GM19240 (cell line): ENCODE measurements around the gene LUZP1.

Experiments used
- DNase-seq: peaks from one replicate; pipeline ENCODE4 v3.0.0; 2011; ENCODE audit warnings: low spot score; ENCODE audit not compliant: insufficient read length

Gene LUZP1

DNA sequence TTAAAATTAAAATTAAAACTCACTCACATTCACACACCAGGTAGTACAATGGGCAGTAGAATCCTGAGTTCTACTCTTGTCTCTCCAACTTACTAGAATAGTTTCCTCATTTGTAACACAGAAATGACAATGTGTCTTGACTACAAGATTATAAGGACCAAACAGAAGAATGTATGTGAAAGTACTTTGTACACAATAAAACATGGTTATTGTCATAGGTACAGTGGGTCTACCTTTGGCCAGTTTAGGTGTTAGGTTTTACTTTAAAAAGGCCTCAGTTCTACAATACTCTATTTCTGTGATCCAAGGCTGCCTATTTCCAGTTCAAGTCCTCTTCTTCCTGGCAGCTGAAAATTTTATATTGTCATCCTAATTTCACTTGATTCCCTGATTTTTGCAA is 50.2 kb downstream of the LUZP1 start:
- no peak for DNase-seq

DNA sequence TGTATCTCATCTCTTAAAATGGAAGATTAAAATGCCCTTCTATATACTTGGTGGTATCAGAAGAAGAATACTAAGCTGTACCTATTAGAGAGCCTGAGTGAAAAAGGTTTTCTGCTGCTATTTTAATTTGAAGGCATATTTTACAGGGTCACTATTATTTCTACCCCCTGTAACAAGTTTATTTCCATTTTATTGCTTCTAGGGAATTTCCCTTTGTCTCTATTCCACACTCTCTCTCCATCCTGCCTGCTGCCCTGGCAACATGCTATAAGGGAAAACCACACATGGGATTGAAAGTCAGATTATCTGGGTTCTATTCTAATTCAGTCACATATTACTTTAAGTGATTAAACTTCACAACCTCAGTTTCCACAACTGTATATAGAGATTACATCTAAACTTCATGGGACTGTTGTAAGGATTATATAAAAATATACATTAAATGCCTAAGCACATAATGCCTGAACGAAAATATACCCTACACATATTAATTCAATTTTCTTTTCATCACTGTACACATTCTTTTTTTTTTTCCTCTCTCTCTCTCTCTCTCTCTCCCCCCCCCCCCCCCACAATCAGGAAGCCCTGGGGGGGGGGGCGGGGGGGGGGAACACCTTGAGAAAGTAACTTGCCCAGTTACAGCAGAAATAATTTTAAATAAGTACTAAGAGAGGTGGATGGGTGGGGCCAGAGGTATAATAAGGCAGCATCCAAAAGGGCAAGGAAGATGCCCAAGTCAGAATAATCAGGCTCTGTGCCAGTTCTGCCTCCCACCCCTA is 51.5 kb downstream of the LUZP1 start:
- DNase-seq: no peak

DNA sequence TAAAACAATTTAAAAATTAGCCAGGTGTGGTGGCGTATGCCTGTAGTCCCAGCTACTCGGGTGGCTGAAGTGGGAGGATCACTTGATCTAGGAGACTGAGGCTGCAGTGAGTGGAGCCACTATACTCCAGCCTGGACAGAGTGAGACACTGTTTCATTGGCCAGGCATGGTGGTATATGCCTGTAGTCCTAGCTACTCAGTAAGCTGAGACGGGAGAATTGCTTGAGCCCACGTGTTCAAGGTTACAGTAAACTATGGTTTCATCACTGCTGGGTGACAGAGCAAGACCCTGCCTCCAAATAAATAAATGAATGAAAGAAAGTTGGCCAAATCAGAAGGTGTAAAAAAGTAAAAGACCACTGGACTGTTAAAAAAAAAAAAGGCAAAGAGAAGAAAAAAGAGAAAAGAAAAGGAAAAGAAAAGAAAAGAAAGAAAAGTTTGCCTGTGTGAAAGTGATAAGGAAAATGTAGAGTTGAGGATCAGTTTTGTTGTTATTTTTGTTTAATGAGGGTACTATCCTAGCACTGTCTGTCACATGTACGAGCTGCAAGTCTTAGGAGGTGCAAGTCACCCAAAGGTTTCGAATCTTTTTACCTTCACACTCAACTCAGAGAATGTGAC is 52.3 kb downstream of the LUZP1 start:
- no peak for DNase-seq

DNA sequence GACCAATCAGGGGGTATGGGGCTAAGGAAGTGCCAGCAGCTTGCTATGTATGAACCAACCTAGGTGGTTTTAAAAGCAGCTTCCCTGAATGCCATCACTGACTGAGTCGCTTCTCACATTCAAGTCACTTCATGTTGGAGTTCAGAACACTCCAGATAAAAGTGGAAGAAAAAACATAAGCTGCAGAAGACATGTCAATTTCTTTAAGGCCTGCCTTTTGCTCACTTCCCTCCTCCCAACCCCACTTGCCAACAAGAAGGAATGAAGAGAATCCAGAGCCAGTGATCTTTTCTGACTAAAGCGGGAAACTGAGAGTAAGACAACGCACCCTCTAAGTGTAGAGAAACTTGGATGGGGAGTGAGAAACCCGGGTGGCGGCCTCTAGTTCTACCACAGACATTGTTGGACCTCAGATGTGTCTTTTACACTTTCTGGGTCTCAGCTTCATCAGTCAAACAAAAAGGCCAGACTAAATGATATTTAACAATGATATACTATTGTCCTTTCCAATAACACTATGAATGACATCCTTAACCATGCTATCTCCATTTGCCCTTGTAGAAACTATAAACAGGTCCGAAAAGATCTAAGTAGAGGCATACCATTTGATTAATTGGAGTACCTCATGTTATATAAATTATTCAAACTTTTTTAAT is 54.1 kb downstream of the LUZP1 start:
- DNase-seq: no peak

DNA sequence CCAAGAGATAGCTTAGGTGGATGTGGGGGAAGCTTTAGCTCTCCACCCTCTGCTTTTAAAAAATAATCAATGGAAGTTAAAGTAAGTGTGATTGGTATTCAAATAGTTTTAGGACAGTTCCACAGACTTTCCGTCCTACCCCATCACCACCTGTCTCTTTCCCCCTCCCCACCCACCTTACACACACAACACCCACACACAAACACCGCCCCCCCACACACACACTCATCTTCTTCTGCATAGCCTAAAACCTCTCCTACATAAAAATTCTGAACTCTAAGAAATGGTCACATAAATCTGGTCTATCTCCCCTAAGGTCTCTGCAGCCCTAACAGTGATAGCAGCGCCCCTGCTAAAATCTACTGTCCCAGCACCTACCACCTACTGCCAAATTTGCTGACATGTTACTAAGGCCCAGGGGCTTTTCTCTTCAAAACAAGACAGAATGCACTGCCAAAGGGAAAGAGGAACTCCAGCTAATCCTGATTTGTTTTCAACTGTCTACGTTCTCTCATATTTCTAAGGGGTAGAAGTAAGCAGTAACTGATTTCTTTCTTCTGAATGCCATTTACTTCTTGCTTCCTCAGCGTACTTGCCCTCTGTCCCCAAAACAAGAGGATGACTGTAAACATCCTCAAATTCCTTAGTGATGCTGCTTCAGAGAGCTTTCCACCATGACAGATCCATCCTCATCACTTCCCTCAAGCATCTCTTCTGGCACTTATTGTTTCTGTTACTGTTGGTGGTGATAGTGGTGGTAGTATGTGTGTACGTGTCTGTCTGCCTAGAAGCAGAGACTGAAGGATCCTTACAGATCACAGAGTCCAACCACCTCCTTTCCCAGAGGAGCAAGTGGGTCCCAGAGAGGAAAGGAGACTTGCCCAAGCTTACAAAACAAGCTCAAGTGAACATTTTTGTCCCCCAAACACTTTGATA is 56.8 kb downstream of the LUZP1 start:
- no peak for DNase-seq

DNA sequence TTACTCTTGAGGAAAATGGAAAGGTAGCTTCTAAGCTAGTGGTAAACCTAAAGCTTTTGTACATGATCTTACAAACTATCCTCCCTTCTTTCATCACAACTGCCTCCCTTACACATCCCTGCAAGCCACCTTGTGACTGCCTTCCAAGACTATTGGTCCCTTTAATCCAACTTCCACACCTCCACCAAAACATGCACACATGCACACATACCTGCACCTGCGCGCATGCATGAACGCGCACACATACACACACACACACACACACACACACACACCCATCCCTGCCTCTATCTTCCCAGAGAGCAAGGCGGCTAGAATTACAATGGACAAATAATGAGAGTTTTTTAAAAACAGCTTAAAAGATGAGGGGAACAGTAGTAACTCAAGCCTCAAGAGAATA is 58.3 kb downstream of the LUZP1 start:
- no peak for DNase-seq

DNA sequence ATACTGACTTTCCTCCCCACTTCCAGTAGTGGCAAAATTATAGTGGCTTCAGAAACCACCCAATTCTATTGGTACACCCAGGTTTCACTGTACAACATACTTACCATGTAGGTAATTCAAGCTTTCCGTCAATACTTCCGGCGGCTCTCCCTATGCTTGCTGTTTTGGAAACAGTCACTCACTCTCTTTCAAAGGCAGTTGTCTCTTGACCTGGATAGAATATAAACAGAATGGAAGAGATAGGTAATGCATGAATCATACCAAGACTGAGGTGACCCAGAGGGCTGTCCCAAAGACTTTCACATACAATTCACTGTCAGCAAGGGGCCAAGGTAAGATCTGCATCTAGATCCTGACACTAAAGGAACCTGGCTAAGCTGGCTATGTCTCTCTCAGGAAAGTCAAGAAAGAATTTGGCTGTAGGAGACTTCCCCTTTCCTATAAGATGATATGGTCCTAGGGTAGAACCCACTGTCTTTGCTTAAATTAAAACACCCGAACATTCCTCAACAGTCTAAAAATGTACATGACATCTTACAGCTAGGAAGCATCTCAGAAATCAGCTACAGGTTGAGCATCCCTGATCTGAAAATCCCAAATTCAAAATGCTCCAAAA is 59.6 kb downstream of the LUZP1 start:
- no peak for DNase-seq

DNA sequence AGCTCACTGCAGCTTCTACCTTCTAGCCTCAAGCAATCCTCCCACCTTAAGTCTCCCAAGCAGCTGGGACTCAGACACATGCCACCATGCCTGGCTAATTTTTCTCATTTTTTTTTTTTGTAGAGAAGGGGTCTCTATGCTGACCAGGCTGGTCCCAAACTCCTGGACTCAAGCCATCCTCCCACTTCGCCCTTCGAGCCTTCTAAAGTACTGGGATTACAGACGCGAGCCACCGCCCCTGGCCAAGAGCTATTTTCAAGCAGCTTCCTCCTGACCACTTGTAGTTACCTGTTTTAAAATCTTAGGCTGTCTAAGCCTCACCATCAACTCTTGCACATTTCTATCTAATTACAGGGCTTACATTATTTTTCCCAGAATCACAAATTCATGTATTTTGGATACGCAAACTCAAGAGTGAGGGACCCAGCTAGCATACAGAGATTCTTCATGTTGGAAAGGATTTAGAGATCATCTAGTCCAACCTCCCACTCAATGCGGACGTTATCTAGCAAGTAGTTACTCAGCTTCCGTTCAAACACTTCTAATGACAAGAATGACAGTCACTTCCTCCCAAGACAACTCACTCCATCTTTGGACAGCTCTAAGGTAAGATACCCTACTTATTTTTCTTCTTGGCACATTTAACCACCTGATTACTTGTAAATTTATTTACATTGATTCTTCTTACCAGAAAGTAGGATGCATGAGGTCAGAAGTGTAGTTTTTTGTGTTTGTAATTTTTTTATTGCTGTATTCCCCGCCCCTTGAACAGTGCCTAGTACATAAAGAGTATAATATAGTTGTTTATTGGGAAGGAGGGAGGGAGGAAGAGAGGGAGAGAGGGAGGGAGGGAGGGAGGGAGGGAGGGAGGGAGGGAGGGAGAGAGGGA is 65.4 kb downstream of the LUZP1 start:
- DNase-seq: no peak

DNA sequence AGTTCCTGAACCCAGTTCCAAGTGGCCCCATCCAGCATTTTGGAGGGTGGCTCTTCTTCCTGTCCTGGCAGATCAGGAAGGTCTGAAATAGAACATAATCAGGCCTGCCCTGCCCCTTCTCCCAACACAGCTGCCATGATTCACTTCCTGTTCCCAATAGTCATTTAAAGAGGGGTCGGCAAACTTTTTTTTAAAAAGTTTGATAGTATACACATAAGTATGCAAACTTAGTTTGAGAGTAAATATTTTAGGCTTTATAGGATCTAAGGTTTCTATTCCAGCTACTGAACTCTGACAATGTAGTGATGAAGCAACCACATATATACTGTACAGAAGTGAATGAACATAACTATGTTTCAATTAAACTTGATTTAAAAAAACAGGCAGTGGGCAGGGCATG is 66.4 kb downstream of the LUZP1 start:
- DNase-seq: no peak

DNA sequence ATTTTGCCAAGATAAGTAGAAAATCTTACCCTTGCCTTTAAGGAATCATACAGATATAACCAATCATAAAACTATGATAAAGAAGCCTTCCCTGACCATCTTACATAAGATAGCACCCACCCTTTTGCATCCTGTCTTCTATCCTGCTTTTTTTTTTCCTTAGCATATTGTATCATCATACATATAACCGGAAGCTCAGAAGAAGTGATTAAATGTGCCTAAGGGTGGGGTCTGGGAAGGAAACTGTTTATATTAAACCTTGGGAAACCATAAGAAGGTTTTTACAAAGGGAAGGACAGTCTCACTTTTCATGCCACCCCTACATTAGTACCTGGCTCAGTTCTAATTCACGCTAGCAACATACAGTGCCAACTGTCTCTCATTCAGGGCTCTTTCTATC is 66.8 kb downstream of the LUZP1 start:
- DNase-seq: no peak

DNA sequence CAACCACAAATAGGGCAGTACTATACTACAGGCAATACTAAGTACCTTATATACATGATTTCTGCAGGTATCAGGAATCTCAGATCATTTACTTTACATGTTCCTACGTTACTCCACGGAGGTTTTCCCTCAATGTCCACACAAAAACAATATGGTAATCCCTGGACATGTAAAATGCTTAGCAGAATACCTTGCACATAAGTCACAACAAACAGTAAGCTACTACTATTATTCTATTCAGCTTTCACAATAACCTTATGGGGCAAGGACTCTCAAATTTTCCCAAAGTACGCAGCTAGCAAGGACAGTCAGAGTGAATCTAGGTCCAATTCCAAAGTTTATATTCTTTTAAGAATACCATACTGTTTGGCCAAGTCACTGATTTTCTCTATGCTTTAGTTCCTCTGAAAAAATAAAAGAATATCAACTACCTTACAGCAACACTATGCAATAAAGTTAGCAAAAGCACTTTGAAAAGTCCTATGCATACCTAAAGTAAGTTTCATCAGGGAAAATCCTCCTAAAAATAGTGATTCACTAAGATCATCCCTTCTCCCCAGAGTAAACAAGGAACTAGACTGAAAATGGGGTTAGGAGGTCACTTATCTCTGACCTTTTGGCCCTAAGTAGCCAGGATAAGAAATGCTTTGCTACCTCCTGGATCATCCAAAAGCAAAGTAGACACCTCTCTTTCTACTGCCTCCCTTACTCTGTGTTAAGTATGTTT is 67.4 kb downstream of the LUZP1 start:
- DNase-seq: no peak

DNA sequence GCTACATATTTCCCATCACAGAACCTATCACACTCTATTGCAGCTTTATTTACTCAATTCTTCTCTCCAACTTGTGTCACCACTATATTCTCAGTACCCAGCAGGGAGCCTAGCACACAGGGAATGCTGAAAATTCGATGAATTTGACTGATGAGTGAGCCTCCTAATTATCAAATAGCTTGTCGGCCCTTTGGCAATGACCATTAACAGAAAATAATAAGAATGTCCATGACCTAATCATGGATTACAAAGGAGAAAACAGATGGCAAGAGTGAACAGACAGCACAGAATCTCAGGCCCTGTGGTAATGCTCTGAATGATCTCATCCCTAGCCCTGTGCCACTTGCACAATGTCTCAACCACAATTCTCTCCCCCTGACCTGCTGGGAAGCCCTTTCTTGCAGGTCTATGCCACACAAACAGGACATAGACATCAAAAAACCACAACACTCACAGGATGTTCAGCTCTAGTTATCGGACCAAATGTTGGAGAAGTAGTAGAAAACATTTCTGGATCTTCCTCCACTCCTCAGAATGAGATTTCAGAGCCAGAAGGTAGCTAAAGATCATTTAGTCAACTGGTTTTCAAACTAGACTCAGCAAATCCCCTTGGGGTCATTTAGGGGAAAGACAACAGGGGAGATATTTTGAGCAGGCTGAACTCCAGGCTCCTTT is 68.4 kb downstream of the LUZP1 start:
- DNase-seq: no peak

DNA sequence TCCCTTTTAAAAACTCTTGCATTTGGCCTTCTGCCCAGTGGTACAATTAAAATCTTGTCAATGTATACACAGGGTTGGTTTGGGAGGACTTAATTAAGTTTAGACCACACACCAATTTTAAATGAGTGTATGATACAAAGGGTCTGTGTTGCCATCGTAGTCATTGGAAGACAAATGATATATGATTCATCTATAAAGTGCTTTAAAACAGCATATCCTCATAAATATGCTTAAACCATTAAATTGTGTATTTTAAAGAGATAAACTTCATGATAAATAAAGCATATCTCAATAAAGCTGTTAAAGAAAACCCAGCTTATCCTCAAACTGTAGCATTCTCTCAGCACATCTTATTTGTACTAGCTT is 69.5 kb downstream of the LUZP1 start:
- no peak for DNase-seq

DNA sequence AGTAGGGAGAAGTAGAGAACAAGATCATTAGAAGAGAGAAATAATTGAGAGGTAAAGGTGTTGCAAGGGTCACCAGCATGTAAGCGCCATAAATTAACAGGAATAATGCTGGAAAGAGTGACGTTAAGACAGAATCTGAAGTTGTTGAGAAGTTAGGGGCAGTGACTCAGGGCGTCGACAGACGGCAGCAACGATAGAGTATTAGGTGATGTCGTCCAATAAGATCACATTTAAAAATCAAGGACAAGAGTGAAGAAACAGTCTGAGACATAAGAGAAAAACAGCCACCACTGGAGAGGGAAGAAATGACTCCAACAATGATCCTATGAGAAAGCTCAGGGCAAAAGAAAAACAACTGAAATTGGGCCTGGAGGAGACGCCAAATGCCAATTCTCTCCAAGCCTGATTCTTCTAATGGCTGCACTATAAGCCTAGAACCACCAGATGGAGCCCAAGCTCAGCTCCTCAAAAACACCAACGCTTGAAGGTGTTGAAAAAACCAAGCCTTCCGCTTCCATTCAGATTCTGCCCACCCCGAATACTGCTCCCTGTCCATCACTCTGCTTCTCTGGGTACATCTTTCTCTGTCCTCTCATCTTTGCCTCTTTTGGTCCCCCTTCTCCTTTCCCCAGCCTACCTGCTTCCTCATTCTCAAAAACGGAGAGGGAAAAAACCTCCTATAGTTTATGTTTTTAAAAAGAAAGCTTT is 70.0 kb downstream of the LUZP1 start:
- DNase-seq: peak; percentile 53

DNA sequence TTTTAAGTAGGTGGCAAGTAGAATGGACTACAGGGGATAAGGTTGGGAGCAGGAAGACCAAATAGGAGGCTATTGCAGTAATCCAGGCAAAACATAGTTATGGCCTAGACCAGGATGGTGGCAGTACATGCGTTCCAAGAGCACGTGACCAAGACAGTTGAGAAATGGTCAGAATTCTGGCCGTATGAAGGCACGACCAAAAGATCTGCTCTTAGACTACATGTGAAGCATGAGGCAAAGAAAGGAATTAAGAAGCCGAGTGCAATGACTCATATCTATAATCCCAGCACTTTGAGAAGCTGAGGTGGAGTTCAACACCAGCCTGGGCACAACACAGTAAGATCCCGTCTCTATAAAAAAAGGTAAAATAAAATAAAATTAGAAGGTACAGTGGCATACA is 71.3 kb downstream of the LUZP1 start:
- no peak for DNase-seq

DNA sequence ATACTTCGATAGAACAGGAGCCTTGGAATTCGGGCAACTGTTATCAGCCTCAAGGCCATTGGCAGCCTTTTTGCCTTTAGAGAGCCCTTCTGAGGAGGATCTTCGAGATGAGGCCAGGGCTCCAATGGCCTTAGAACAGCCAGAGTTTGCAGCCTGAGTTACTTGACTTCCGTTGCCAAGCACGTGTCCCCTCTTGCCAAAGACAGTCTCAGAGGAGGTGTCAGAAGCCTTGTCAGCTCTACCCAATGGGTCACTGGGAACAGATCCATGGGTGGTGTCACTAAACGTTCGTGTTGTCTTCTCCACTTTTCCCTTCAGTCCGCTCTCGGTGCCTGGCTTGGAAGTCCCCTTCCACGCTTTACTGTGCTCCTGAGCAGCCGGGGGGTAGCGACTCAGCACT is 76.2 kb downstream of the LUZP1 start:
- no peak for DNase-seq

DNA sequence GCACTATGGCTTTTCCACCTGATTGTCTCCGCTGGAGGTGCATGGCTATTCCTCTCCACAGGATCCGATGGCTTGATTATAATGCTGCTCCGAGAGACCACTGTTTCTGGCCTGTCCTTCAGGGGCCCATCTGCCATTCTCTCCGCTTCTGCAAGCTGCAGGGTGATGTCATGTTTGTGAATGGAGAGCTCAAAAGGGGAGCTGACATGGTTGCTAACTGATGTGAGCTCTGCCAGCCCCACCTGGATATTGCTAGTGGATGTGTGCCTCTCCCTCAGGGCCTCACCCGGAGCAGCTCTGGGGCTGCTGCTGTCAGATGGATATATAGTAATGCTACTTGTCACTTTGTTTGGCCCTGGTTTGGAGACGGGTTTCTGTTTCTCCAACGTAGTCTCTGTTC is 77.1 kb downstream of the LUZP1 start:
- no peak for DNase-seq

DNA sequence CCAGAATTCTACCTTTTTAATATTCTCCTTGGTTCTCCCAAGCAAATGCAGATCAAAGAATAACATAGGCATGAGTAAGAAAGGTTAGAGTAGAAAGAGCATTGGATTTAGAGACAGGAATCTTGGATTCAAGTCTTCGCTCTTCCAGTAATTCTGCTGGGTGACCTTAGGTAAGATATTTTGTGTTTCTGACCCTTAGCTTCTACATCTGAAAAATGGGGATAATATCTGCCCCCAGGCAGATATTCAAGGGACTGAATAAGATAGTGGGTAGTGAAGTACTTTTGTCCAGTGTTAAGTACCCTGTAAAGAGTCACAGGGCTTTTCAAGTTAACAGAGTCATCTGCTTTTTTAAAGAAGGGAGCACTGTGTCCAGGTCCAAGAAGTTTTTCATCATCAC is 78.6 kb downstream of the LUZP1 start:
- no peak for DNase-seq
